Hematopoietic multipotent progenitor cell (in vitro differentiated cells): Measurements from ENCODE around the gene SUCLA2. TPM values are rescaled to one million over a fixed set of nuclear protein-coding genes. Genes with fewer than 3 reads are reported as not detected.
"Not testable (repeated sequence)": the region's sequence is repeated elsewhere in the genome, so short reads cannot be mapped to it uniquely, and the experiment has no call there.

Source experiments
- DNase-seq, 3 donors: peaks; one replicate each; pipeline ENCODE4 v3.0.0-alpha.2; 2011 to 2015; ENCODE audit warnings: low read depth in 2 of 3, low spot score in 2 of 3
- total RNA-seq: library from RNA; depleted of rRNA; stranded (reverse); fragments of >200 nt; gene quantifications from one replicate; pipeline ENCODE4 v1.2.3, GENCODE V29; 2012

Gene SUCLA2
- total RNA-seq = 19.7 TPM

DNA sequence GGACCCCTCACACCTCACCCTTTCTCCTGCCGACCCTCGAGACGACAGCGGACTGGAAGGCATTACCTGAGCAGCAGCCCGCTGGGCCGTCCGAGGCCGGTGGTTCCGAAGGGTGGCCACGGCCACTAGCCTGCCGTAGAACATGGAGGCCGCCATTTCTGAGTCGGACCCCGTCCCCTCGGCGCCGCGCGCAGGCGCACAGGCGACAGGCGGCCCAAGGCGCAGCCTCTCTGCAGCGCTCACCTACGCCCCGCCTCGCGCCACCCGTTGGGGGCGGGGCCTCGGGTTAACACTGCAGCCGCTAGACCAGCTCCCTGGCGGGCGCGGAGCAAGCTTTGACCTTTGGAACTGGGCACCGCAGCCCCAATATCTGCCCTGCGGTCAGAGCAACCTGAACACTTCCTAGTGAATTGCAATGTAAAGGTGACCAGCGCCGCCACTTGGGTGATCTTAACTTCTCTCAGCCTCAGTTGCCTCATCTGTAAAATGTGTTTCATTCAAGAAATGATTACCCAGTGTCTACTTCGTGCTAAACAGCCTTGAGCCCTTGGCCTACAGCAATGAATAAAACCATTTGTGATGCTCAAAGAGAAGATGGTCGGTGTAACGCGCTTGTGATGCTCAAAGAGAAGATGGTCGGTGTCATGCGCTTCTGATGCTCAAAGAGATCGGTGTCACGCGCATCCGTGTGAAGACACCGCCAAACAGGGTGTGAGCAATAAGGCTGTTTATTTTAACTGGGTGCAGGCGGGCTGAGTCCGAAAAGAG, at the start of gene SUCLA2:
SUCLA2 (minus strand) TSS at position 160 of the 768 bp plus-strand sequence; CDS start at position 156, 4 bp downstream.
- DNase-seq = peak; percentile 69 to 94 (median 88)

DNA sequence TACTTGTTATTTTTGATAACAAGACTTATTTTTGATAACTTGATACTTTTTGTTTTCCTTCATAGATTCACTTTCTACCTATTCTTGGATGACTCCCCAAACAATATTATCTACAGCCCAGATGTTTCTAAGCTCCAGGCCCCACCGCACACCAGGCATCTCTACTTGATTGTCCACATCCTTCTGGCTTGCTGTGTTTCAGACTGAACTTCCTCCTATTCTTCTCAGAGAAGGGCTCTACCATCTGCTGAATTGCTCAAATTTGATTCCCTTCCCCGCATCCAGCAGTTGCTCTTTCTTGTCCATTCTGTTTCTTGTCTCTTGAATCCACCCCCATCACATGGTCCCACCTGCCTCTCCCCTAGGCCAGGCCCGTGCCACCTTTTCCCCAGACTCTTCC, 49.5 kb upstream of the SUCLA2 start:
- DNase-seq = no peak

DNA sequence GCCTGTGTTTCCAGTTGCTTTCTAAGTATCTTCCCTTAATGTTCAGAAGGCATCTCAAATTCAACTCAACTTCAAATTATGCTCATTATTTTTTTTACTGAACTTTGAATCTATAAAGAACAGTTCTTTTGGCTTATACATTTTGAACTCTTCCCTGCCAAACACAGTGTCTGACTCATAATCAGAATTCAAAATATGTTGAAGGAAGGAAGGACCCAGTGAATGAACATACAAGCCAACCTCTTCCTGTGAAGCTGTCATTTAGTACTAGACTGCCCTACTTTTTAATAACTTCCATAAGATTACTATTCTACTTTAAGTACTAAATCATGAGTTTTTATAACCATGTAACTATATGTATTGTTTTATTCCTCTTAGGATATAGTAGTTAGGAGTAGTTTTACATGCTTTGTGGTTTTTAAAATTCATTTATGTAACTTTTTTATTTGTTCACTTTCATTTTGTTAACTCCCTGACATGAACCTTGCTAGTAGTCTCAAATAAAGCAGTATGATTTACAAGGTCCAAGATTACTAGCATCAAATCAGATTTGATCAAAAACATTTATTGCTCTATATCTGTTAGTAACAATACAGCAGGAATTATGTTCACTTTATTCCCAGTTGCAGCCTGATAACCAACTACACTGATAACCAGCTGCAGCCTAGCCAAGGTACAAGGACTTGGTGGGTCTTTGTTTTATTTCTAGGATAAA, 42.9 kb upstream of the SUCLA2 start:
- peak in 1 of 3 donors; percentile 17 for DNase-seq

DNA sequence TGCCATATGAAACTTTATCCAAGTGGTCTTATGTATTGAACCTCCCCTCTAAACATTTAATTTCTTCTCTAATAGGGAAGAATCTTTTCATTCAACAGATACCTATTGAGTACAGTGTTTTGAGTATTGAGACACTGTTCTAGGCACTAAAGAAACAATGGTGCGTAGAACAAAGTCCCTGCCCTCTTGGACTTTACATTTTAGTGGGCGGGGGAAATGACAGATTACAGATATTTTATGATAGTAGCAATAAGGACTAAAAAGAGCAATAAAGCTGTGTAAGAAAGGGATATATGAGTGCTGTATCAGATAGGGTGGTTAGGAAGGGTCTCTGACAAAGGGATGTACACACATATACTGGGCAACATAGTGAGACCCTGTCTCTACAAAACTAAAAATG, 41.8 kb upstream of the SUCLA2 start:
- DNase-seq = no peak

DNA sequence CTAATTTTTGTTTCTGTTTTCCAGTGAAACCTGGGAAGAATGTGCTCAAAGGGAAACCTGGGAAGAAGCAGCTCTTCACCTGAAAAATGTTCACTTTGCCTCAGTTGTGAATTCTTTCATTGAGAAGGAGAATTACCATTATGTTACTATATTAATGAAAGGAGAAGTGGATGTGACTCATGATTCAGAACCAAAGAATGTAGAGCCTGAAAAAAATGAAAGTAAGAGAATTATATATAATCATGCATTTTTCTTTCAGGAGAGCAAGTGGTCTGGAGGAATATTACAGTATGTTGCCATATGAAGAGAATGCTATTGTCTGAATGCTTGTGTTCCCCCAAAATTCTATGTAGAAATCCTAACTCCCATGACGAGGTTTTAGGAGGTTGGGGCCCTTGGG, 39.8 kb upstream of the SUCLA2 start:
- no peak for DNase-seq

DNA sequence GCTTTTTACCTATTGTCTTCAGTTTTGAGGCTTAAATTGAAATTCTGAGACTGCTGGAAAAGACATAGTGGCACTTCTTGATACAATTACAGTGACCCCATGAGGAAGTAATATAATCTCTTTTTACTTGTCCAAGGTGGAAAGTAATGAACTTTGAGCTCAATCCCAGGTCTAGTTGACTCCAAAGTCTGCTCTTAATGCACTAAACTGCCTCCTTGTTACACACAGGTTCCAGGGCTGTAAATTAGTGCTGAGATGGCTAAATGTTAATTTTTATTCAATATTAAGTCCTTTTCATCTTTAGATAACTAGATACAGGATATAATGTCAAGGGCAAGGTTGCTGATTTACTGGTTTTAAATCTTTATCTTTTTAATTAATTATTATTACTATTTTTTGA, 39.0 kb upstream of the SUCLA2 start:
- no peak for DNase-seq

DNA sequence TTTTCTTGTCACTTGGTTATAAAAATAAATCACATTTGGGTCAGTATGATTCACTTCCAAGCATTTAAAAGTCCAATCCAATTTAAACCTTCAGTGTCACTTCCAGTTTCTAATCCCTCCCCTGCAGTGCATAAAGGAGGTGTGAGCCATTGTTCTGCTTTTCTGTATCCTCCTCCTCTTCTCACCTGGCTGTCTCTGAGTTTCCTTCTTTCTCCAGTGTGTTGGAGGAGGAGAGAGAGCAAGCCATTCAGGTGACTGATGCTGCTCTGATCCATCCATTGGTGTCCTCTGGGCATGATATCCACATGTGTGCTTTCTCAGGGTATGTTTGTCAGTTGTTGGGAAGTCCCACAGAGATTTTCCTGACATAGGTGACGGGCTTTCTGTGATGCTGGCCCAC, 37.7 kb upstream of the SUCLA2 start:
- no peak for DNase-seq

DNA sequence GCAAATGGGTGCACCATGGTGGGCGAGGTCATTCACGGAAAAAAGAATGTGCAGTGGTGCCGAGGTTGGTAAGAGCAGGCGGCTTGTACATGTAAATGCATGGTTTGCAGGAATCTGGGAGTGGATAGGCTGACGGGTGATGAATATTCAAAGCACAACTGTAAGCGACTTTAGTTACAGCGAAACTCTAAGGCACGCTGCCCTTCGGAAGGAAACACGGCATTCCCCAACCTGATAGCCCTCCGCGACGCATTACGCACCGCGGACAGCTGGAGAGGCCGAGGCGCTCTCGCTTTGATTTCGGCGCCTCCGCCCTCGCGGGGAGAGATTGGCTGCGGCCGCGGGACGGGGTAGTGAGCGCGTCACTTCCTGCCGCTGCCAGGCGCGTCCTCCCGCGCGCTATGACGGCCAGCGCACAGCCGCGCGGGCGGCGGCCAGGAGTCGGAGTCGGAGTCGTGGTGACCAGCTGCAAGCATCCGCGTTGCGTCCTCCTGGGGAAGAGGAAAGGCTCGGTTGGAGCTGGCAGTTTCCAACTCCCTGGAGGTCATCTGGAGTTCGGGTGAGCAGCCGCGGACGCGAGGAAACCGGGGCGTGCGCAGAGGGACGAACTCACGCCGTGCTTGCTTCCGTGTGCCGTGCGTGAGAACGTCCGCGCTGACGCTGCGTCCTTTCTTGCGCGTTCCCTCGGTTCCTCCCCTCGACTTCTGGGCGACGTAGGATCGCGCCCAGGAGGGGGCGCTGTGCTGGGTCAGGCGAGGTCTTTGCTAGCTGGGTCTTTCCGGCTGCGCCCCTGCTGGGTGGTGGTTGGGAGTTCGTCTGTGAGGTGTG, 36.5 kb upstream of the SUCLA2 start, which contains the start of gene NUDT15:
NUDT15 (plus strand) TSS at position 381 of the 828 bp plus-strand sequence; CDS start at position 402, 21 bp downstream.
- peak; percentile 98 to 99 (median 98) for DNase-seq

DNA sequence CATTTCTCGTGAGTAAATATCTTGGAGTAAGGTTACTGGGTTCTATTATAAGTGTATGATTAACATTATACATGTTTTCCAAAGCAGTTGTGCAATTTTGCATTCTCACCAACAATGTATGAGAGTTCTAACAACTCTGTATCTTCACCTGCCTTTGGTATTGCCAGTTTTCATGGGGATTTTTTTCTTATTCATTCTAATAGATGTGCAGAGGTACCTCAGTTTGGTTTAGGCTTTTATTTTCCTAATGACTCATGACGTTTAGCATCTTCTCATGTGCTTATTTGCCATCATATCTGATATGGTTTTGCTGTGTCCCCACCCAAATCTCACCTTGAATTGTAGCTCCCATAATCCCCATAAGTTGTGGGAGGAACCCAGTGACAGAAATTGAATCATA, 28.8 kb upstream of the SUCLA2 start:
- no peak for DNase-seq

DNA sequence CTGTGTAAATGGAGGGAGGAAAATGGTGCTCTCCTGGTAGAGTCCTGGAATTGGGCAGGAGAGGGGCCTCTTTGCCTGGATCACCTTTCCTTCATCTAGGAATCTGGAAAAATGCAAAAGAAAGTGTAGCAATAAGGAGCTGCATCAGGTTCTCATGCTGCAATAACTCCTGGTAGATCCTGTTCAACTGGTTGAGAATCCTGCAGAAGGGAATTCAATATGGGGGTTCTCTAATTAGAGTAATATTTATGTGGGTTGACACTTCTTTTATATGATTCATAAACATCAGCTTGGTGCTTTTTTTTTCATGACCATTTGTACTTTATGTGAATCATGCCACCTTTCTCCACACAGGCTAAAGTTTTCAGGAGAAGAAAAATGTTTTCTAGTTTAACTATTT, 27.0 kb upstream of the SUCLA2 start:
- no peak for DNase-seq

DNA sequence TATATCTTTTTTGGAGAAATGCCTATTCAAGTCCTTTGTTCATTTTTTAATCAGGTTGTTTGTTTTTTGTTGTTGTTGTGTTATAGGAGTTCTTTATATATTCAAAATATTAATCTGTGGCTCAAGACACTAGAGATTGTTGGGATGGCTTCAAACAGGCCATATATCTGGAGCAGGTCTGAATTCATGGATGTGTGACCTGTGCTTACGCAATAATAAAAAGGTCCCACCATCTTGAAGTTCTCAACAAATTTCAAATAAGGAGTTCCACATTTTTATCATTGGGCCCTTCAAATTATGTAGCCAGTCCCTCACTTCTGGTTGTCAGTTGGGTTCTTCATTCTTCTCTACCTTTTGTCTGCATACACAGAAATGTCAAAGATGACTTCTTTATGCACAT, 18.7 kb upstream of the SUCLA2 start:
- no peak for DNase-seq

DNA sequence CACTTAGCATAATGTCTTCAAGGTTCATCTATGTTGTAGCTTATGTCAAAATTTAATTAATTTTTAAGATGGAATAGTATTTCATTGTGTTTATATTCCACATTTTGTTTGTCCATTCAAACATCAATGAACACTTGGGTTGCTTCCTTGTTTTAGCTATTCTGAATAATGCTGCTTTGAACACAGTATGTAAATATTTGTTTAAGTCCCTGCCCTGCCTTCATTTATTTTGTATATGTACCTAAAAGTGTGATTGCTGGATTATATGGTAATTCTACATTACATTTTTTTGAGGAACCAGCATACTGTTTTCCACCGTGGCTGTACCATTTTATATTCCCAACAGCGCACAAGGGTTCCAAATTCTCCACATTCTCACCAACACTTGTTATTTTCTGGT, 17.6 kb upstream of the SUCLA2 start:
- DNase-seq = no peak

DNA sequence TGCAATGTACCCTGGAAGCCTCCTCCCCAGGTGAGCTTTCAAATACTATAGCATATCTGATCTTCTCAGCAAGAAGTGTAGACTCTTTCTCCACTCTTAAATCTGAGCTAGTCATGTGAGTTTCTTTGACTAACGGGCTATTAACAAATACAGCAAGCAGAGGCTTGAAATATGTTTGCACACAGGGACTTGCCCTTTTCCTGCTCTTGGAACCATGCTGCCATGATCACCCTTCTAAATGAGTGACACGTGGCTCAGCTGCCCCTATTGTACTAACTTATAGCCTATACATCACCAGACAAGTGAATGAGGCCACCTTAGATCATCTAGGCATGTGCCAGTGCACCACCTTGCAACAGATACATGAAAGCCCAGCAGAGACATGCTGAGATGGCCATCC, 13.3 kb upstream of the SUCLA2 start:
- DNase-seq = no peak

DNA sequence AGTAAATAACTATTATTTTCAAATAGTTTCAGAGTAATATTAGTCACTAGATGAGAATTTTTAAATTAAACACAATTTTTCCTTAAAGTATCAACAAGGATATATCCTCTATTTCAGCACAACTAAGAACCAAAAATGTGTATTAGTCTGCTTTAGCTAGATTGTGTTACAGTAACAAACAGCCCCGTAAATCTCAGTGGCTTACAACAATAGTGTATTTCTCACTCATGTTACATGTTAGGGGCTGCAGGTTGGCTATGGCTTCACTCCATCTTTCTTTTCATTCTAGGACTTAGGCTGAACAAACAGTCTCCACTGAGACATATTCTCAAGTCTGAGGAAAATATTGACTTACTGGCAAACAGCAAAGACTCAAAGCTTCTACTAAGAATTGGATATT, 11.6 kb upstream of the SUCLA2 start:
- DNase-seq = no peak

DNA sequence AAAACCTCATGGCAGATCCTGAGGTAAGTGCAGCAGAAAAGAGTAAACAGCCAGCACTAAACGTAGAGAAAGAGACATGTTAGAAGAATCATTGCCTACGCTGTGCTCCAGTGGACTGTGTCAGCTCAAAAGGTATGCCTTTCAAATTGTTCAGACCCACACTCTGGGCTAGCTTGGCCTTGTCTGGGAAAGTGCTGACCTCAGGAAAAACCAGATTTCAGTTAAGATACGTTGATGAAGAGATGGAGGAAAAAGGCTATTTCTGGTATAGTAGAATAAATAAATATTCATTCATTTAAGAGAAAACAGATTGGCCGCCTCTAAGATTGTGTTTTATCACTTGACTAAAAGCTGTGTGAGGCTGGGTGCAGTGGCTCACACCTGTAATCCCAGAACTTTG, 9.6 kb upstream of the SUCLA2 start:
- no peak for DNase-seq

DNA sequence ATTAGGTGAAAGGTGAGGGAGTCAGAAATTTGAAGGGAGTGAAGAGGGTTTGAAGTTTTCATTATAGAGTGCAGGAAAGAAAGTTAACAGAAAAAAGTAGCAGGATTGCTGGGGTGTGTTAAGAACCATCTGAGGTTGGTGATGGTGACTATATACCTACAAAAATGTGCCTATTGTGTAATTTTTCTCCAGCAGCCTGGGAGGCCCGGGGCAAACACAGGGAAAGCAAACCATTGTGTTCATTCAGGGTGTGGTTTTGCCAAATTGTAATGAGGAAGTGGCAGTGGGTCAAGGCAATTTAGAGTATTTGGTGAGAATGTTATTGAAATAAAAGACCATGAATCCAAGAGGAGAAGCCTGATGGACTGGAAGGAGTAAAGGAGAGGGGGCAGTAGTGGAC, 8.2 kb upstream of the SUCLA2 start:
- DNase-seq = no peak

DNA sequence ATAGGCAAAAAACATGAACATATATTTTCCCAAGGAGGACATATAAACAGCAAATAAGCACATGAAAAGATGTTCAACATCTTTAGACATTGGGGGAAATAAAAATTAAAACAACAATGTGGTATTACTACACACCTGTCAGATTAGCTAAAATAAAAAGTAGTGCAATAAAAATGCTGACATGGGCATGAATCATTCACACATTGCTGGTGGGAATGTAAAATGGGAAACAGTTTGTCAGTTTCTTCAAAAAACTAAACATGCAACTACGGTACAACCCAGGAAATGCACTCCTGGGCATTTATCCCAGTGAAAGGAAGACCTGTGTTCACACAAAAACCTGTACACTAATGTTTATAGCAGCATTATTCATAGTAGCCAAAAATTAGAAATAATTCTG, 5.3 kb upstream of the SUCLA2 start:
- no peak for DNase-seq

DNA sequence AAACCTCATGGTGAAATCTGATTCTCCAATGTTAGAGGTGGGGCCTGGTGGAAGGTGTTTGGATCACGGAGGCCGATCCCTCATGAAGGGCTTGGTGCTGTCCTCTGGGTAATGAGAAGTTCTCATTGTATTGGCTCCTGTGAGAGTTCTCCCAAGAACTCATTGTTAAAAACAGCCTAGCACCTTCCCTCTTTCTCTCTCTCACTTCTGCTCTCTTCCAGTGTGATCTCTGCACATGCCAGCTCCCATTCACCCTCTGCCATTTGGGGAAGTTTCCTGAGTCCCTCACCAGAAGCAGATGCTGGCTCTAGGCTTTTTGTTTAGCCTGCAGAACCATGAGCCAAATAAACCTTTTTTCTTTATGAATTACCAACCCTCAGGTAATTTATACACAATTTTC, 3.1 kb upstream of the SUCLA2 start:
- DNase-seq = no peak

DNA sequence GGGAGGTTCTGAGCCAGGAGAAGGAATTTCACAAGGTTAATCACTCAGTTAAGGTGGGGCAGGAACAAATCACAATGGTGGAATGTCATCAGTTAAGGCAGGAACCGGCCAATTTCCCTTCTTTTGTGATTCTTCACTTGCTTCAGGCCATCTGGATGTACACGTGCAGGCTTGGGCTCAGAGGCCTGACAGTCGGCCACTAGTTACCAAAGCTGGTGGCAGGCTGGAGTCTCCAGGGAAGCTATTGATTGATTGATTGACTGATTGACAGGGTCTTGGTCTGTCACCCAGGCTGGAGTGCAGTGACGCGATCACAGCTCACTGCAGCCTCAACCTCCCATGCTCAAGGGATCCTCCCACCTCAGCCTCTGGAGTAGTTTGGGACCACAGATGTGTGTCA, 926 bp upstream of the SUCLA2 start:
- not testable (repeated sequence) for DNase-seq

DNA sequence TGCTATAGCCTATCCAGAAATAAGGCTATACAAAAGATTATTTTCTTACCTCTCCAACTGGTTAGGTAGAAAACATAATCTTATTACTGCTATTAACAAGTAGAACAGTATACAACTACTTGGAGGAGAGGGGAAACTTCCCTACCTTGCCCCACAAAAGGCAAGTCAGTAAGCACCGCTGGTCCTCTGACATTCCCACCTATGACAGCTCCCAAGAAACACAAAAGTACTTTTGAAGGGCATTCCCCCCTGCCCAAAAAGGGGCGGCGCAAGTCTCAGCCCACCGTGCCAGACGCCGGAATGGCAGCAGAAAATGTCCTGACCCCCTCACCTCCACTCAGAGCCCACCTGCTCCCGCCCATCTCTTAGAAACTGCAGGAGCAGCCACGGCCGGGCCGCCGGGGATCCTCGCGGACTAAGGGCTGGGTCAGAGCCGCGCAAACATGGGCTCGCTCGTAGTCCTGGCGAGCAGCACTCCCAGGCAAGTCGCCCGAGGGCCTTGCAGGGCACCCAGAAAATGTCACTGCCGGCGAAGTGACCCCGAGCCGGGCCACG, 437 bp downstream of the SUCLA2 start:
- peak in 1 of 3 donors; percentile 1 for DNase-seq

DNA sequence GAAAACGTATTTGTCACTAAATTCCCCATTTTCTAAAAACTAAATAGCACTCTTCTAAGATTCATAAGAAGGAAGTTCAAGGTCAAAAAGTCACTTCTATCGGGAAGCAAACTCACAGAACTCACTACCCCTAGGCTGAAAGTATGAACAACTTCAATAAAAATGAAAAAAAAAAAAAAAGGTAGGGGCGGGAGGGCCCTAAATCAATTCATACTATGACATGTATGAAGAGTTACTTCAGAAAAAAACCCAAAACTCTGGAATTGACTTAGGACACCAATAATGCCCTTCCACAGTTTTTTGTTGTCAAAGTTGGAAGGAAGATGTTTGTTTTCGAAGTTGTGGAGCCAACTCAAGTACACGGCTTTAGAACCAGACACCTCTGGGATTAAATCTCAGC, 1.1 kb downstream of the SUCLA2 start:
- DNase-seq = no peak
